Prostate gland (tissue), 2 donors: ENCODE data around the gene PTPN23. TPM values are rescaled to one million over a fixed set of nuclear protein-coding genes. Genes with fewer than 3 reads are reported as not detected.

Experiments used
- DNase-seq: peaks from one replicate; pipeline ENCODE4 v3.0.0-alpha.2; 2019; ENCODE audit warnings: low spot score
- H3K27ac ChIP-seq, 2 donors: fragments of 200-600 bp; sonication (generic); 2 replicates each; pipeline ENCODE4 v1.5.1; 2017 to 2019
- H3K27me3 ChIP-seq: fragments of 200-600 bp; sonication (generic); replicated peaks from 2 replicates; pipeline ENCODE4 v1.5.1; 2019; ENCODE audit not compliant: insufficient read depth
- H3K36me3 ChIP-seq, 2 donors: fragments of 200-600 bp; sonication (generic); 1 replicate in 1 of 2; 2 replicates in 1 of 2; pipeline versions ENCODE4 v1.5.1 to v1.8.1; 2017 to 2019
- H3K4me1 ChIP-seq: fragments of 200-600 bp; sonication (generic); replicated peaks from 2 replicates; pipeline ENCODE4 v1.5.1; 2019
- H3K4me3 ChIP-seq, 2 donors: fragments of 200-600 bp; sonication (generic); 2 replicates each; pipeline ENCODE4 v1.5.1; 2017 to 2019
- H3K9me3 ChIP-seq: fragments of 200-600 bp; sonication (generic); 2 replicates; pipeline ENCODE4 v1.5.1; 2017
- CTCF ChIP-seq, 4 experiments: fragments of 200-600 bp in 2 of 4; fragments of 450-650 bp in 2 of 4; sonication (generic) in 2 of 4; IDR thresholded peaks; 1 replicate in 3 of 4; 2 replicates in 1 of 4; pipeline ENCODE4 v1.5.1; 2016 to 2019; ENCODE audit warnings: antibody characterized with exemption in 4 of 4, mild to moderate bottlenecking in 2 of 4, moderate library complexity in 2 of 4
- POLR2A ChIP-seq: fragments of 450-650 bp; IDR thresholded peaks from one replicate; pipeline ENCODE4 v1.6.1; 2016; ENCODE audit warnings: antibody characterized with exemption, mild to moderate bottlenecking
- POLR2AphosphoS5 ChIP-seq: sonication (generic); formaldehyde crosslinking; IDR thresholded peaks from one replicate; pipeline ENCODE4 v1.6.1; 2017; ENCODE audit warnings: antibody characterized with exemption
- WGBS: methylation state at CpG from one replicate; pipeline ENCODE4 v1.1.5; 2018; 5-methylcytosine and 5-hydroxymethylcytosine counted together
- intact Hi-C: fragments of 100-400 bp; cut with DNase I; formaldehyde crosslinking; loops from one replicate; pipeline ENCODE4 v1.14.2; 2022
- total RNA-seq, 2 donors: library from RNA; depleted of rRNA; stranded (reverse); fragments of >200 nt; gene quantifications; one replicate each; pipeline ENCODE4 v1.1.0, GENCODE V29; 2016

Gene PTPN23
- total RNA-seq, 2 donors from 2014 or later = 31.7 to 47.4 TPM

GRCh38 chr3:47412842-47413520 lies 32.2 kb downstream of the PTPN23 start:
- WGBS = 68% methylated on average over 12 of the region's 12 CpGs
- intact Hi-C loops = loop anchor here (10.0 kb wide), 1 partner anchor 372 kb away; the partner anchor contains the start of gene SMARCC1
- H3K27me3 ChIP-seq = no peaks in the 10 kb centered on the region
- H3K27ac ChIP-seq = no peak overlapping the region
- no peaks in the 10 kb centered on the region for H3K9me3 ChIP-seq
- H3K4me3 ChIP-seq = no peak overlapping the region
- no peak for TF ChIP-seq POLR2AphosphoS5
- no peak for TF ChIP-seq POLR2A
- no peak for TF ChIP-seq CTCF (IDR thresholded peaks at IDR 0.05)
- H3K4me1 ChIP-seq = no peaks in the 10 kb centered on the region
- H3K36me3 ChIP-seq = peaks cover 7 to 35% of the 10 kb centered on the region in 2 donors
- no peak for DNase-seq

- TF ChIP-seq POLR2AphosphoS5 = no peak
- no peak for TF ChIP-seq CTCF (IDR thresholded peaks at IDR 0.05)
- no peak for TF ChIP-seq POLR2A
- WGBS = 76% methylated on average over 7 of the region's 7 CpGs
- H3K4me3 ChIP-seq = no peak overlapping the region
- DNase-seq = no peak
- intact Hi-C loops = loop anchor here (10.0 kb wide), 1 partner anchor 371 kb away; the partner anchor contains the start of gene SMARCC1
- H3K4me1 ChIP-seq = no peaks in the 10 kb centered on the region
- H3K9me3 ChIP-seq = no peaks in the 10 kb centered on the region
- no peak overlapping the region for H3K27ac ChIP-seq
- H3K27me3 ChIP-seq = no peaks in the 10 kb centered on the region
- peaks cover 7 to 32% of the 10 kb centered on the region in 2 donors for H3K36me3 ChIP-seq
These were observed 32.9 kb downstream of the PTPN23 start for GRCh38 chr3:47413751-47414150.

GRCh38 chr3:47414161-47414564 lies 33.3 kb downstream of the PTPN23 start:
- Histone ChIP-seq H3K27ac (no peak overlapping the region), H3K27me3 (no peaks in the 10 kb centered on the region), H3K9me3 (no peaks in the 10 kb centered on the region), H3K4me1 (no peaks in the 10 kb centered on the region), H3K36me3 (peaks cover 7 to 32% of the 10 kb centered on the region in 2 donors), H3K4me3 (no peak overlapping the region)
- TF ChIP-seq CTCF (IDR thresholded peaks at IDR 0.05) (no peak), POLR2A (no peak), POLR2AphosphoS5 (no peak)
- intact Hi-C loops = loop anchor here (10.0 kb wide), 1 partner anchor 371 kb away; the partner anchor contains the start of gene SMARCC1
- DNase-seq = no peak
- WGBS = 76% methylated on average over 3 of the region's 3 CpGs

GRCh38 chr3:47414666-47415587 lies 34.1 kb downstream of the PTPN23 start:
- Histone ChIP-seq H3K27me3 (no peaks in the 10 kb centered on the region), H3K9me3 (no peaks in the 10 kb centered on the region), H3K36me3 (peaks cover 2 to 28% of the 10 kb centered on the region in 2 donors), H3K4me3 (no peak overlapping the region), H3K4me1 (no peaks in the 10 kb centered on the region), H3K27ac (no peak overlapping the region)
- TF ChIP-seq CTCF (IDR thresholded peaks at IDR 0.05) = no peak
- TF ChIP-seq POLR2A = no peak
- TF ChIP-seq POLR2AphosphoS5 = no peak
- 78% methylated on average over 16 of the region's 16 CpGs for WGBS
- intact Hi-C loops = loop anchor here (10.0 kb wide), 1 partner anchor 370 kb away; the partner anchor contains the start of gene SMARCC1
- DNase-seq = no peak
